ENCODE data around the gene CPA5.

The CPA5 gene

GRCh38 chr7:130380861-130381455, 36.3 kb downstream of the CPA5 start:
- DNase-seq, result no peak

DNA sequence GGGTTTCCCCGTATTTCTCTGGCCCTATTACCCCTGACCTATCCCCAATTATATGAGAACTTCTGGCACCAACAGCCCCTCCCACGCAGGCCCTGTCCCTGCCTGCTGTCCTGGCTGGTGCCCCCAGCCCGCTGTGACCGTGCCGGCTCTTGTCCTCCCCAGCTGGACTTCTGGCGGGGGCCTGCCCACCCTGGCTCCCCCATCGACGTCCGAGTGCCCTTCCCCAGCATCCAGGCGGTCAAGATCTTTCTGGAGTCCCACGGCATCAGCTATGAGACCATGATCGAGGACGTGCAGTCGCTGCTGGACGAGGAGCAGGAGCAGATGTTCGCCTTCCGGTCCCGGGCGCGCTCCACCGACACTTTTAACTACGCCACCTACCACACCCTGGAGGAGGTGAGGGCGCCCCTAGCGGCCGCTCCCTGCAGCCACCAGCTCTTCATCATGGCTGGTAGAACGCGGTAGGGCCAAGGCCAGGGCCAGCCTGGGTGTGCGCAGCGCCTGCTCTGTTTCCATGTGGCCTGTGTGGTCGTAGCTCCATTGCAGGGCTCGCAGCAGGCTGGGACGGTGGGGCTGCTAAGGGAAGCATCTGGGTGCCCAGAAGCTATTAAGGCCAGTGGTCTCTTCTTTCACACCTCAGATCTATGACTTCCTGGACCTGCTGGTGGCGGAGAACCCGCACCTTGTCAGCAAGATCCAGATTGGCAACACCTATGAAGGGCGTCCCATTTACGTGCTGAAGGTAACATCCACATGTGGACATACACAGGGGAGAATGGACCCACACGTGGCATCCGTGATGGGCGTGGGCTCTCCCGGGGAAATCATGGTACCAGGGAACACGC, 37.1 kb downstream of the CPA5 start:
- DNase-seq, result no peak

GRCh38 chr7:130383187-130383980, 38.8 kb downstream of the CPA5 start:
- DNase-seq, result no peak

DNA sequence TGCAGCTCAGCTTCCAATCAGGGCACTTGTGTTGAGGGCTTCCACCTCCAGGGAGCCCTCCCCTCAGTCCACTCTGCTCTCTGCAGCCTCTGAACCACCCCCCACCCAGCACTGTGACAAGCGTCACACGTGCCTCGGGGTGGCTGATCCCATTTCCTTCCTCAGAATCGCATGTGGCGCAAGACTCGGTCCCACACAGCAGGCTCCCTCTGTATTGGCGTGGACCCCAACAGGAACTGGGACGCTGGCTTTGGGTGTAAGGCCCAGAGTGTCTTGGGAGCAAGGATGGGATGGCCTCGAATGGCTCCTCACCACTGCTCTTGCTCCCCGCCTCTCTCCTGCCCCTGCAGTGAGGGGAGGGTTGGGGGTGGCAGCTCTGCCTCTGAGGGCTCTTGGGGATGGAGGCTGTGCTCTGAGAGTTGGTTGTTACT, 39.8 kb downstream of the CPA5 start:
- DNase-seq, result no peak

DNA sequence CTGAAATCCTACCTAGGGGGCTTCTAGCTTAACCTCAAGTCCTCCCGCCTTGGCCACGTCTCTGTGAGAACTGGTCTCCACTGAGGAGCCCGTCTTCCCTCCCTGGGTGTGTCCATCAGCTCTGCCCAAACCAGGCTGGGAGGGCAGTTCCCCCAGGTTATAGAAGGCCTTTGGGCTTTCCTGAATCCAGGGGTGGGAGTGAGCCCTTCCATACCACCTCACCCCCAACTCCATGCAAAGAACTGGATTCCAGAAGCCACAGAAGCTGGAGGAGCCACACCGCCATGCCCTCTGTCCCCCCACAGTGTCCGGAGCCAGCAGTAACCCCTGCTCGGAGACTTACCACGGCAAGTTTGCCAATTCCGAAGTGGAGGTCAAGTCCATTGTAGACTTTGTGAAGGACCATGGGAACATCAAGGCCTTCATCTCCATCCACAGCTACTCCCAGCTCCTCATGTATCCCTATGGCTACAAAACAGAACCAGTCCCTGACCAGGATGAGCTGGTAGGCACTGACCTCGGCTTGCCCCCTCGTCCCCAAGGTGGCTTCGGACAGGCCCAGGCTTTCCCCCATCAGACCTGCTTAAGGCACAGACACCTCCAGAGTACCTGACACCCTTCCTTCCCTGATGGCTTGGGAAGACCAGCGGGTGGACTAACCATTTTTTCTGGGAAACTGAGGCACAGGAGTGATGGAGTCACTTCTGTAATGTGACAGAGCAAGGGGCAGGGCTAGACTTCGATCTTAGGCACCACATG, 40.4 kb downstream of the CPA5 start:
- DNase-seq, result no peak

DNA sequence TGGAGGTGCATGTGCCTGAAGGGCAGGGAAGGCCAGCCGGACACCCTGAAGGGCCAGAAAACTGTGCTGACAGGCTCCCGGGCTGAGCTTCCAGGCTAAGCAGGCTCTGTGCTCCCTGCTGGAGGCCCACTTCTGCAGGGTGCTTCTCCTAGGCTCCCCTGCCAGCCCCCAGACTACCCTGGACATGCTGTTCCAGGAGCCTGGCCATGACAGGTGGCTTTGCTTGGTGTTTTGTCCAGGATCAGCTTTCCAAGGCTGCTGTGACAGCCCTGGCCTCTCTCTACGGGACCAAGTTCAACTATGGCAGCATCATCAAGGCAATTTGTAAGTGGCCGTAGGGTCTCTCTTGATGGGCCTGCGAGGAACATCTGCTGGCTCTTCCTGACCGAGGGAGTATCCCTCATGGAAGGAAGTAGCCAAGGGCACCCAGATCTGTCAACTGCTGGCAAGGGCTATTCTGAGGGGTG, 41.0 kb downstream of the CPA5 start:
- no peak for DNase-seq

DNA sequence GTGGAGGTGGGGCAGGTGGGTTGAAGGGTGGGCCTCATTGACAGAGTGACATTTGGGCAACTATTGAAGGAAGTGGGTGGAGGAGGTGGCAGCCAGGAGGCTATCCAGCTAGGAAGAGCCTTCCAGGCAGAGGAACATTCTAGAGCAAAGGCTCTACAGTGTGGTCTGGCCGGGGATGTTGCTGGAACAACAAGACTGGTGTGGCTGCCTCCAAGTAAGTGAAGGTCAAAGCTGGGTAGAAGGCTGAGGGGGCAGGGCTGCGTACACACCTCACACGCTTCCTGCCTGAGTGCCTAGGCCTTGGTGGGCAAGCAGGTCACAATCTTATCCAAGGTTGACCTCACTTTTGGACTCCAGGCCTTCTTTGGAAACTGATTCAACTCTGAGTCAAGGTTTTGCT, 42.3 kb downstream of the CPA5 start:
- no peak for DNase-seq

DNA sequence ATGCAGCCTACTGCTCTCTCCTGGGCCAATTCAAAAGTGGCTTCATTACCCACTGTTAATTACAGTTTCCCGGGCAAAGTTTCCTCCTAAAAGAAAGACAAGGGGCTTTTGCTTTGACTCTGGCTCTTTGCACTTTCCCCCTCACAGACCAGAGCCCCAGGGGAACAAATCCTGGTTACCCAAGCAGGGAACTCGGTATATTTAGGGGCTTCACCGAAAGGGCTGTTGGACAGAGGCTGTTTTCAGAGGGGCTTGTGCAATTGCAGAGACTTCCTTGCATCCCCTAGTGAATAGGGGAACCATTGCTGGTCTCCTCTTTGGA, 42.7 kb downstream of the CPA5 start:
- no peak for DNase-seq

DNA sequence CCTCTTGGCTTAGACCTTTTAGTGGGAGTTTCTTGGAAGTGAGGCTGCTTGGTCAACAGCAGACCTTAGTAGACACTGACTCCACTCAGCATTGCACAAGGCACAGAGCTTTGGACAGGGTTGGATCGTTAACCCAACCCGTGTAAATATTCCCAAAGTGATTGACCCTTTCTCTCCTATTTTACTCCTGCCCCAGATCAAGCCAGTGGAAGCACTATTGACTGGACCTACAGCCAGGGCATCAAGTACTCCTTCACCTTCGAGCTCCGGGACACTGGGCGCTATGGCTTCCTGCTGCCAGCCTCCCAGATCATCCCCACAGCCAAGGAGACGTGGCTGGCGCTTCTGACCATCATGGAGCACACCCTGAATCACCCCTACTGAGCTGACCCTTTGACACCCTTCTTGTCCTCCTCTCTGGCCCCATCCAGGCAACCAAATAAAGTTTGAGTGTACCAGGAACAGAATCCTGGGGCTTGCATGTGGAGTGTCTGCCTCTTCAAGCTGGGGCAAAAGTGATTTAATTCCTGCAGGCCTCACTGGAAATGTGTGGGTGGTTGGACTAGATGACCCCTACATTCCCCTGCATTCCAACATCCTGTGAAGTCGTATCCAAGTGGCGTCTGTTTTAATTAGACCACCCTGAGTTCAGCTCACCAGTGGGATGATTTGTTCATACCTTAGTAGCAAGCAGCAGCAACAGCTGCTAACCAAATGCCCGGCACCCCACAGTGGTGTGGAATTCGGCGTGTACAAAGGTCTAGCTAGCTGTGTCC, 43.2 kb downstream of the CPA5 start:
- DNase-seq, result no peak

- DNase-seq, result no peak
These were observed 44.1 kb downstream of the CPA5 start for GRCh38 chr7:130388671-130389070.

- DNase-seq, result no peak
These were observed 45.9 kb downstream of the CPA5 start for GRCh38 chr7:130390486-130390885.

- DNase-seq, result no peak
These were observed 48.5 kb downstream of the CPA5 start for GRCh38 chr7:130393101-130393561.

DNA sequence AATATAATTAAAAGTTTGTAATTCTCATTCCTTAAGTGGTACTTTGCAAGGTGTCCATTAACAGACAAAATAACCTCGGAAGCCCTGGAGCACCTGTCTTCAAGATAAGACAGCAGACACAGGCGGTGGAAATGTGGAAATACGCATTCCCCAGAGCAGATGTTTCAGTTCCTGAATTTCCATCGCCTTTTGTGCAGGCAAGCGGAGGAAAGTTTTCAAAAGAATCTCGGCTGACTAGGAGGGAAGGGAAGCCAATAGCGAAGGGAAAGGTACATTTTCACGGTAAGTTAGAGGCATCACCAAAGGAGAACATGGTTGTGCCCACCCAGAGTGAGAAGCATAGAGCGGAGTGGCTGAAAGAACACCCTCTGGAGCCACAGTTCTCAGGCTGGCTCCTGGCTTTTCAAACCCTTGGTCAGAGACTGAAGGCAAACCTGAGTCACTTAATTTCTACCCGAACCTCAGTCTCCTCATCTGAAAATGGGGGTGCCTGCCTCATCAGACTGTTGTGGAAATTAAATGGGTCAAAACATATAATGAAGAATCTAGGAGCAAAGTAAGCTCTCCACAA, 49.3 kb downstream of the CPA5 start:
- no peak for DNase-seq

DNA sequence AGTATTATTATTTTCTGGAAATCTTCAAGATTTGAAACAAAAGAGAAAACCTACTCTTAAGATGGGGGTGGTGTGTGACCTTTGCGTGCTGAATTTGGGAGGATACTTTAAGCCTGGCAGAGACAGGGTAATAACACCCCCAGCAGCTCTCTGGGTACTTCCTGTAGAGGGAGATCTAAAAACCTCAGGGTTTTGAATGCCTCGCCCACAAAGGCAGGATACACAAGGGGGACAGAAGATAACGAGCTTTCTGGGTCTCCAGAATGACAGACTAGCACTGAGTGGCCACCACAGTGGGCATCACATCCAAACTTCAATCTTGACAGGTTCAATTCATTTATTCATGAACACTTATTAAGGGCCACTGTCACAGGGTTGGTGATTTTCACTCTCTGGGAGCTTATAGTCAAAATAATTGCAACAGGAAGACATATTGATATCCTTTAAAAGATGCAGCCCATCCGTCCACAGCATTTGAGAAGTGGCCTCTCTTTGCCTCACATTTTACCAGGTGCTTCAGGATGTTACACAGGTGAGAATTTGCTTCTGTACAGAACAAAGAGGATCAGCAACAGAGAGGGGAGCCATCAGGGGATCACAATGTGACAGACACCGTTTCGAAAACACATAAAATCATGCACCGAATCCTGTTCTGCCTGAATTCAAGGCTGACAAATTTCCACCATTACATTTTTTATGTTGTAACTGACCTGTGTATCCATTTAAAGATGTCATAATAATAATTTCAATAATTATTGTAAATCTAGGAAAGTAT, 50.0 kb downstream of the CPA5 start:
- DNase-seq, result no peak

GRCh38 chr7:130395421-130395820, 50.8 kb downstream of the CPA5 start:
- DNase-seq, result no peak

GRCh38 chr7:130396109-130396508, 51.5 kb downstream of the CPA5 start:
- no peak for DNase-seq

- DNase-seq, result no peak
These were observed 52.6 kb downstream of the CPA5 start for GRCh38 chr7:130397051-130397757.

DNA sequence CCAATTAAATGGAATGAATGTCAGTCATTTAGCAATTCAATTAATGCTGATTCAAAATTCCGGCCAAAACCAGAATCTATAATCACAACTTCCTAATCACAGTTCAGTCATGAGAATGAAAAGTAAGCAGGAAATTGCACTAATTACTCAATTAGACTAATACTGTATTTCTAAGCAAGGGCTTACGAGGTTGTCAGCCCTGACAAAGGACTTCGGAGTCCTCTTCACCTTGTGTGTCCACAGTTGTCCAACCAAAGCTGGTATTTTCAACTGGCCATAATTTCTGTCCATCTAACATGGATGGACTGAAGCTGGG, 53.1 kb downstream of the CPA5 start:
- DNase-seq, result no peak

DNA sequence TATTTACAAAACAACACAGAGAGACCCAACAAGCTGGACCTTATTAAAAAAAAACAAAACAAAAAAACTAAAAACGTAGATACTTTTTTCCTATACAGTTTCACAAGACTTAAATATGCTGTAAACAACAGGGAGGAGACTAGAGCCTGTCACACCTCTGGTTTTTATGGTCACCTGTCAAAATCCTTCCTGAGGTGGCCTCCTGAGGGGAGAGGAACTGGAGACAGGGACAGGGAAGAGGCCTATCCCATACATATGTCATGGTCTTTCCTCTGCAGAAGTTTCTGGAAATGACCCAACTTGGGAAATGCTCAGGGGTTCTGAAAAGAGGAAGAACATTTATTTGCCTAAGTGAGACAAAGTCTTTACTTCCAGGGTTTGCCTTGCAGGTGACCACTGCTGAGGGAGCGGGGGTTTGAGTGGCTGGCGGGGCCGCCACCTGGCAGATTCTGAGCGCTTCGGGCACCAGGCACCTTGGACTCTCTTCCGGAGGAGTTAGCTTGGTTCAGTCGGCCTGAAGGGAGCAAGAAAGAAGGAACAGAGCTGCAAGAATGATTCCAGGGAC, 54.0 kb downstream of the CPA5 start:
- DNase-seq, result no peak

DNA sequence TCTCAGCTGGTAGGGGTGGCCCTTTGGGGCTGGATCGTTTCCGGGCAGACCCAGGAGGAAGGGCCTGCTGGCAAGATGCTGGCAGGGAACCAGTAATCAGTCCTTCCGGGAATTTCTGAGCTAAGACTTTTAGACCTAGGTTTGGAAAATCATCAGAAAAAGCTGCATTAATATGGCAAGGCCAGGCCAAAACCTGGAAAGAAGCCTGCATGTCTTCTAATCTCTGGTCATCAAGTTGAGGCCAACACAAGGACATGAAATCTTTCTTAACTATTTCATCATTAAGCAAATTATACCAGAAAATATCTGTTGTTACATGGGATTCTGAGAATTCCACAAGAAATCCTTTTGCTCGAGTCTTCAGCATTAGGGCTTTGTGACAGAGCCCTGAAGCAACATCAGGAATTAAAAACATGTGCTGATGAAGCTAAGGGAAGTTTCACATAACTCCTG, 55.5 kb downstream of the CPA5 start:
- no peak for DNase-seq

Measured in SIG-M5 (cell line).